DMS 273 (cell line): ENCODE results near the gene LRPPRC.

ENCODE experiments used
- DNase-seq: peaks from one replicate; lab custom pipeline; 2025; ENCODE audit not compliant: unreplicated experiment; lab: John Stamatoyannopoulos, UW

The LRPPRC gene

GRCh38 chr2:43874776-43875451, 120.9 kb downstream of the LRPPRC start:
- no peak for DNase-seq

GRCh38 chr2:43872151-43872550, 123.6 kb downstream of the LRPPRC start:
- no peak for DNase-seq

GRCh38 chr2:43855292-43855691, 140.5 kb downstream of the LRPPRC start:
- DNase-seq: no peak

GRCh38 chr2:43854671-43855070, 141.1 kb downstream of the LRPPRC start:
- no peak for DNase-seq

GRCh38 chr2:43853141-43854081, 142.4 kb downstream of the LRPPRC start:
- no peak for DNase-seq

- DNase-seq: no peak
Measured at GRCh38 chr2:43852196-43852730, 143.5 kb downstream of the LRPPRC start.

GRCh38 chr2:43851011-43851980, 144.5 kb downstream of the LRPPRC start:
- DNase-seq: no peak

- DNase-seq: no peak
Measured at GRCh38 chr2:43848214-43848613, 147.6 kb downstream of the LRPPRC start.

GRCh38 chr2:43846140-43846793, 149.5 kb downstream of the LRPPRC start:
- no peak for DNase-seq

GRCh38 chr2:43845181-43845580, 150.6 kb downstream of the LRPPRC start:
- DNase-seq: no peak

- DNase-seq: no peak
Measured at GRCh38 chr2:43842866-43843226, 152.9 kb downstream of the LRPPRC start.

GRCh38 chr2:43841949-43842865, 153.6 kb downstream of the LRPPRC start:
- no peak for DNase-seq

- DNase-seq: no peak
Measured at GRCh38 chr2:43840965-43841364, 154.8 kb downstream of the LRPPRC start.

GRCh38 chr2:43839776-43840564, 155.8 kb downstream of the LRPPRC start:
- DNase-seq: no peak

GRCh38 chr2:43838560-43839267, 157.1 kb downstream of the LRPPRC start, which contains the start of the genes ABCG5 and ABCG8:
ABCG5 (minus strand) TSS chr2:43838839; CDS start chr2:43838679, 160 bp downstream.
ABCG8 (plus strand) TSS chr2:43838971; CDS start chr2:43839054, 83 bp downstream.
- DNase-seq: no peak

GRCh38 chr2:43837831-43838559, 157.8 kb downstream of the LRPPRC start:
- DNase-seq: no peak

GRCh38 chr2:43837033-43837432, 158.8 kb downstream of the LRPPRC start:
- no peak for DNase-seq
